ENCODE results near the gene KRTAP13-4. TPM values are rescaled to one million over a fixed set of nuclear protein-coding genes. Genes with fewer than 3 reads are reported as not detected.

Gene KRTAP13-4, protein sequence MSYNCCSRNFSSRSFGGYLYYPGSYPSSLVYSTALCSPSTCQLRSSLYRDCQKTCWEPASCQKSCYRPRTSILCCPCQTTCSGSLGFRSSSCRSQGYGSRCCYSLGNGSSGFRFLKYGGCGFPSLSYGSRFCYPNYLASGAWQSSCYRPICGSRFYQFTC
- 0.42 TPM in 1 of 2 replicates, not detected in the other for total RNA-seq (2021; fragmentation: NEBNext Ultra II Directional; extraction: Animal tissue kit (Norgen Biotek cat#: 25700))
- 0.64 and 1.2 TPM in 2 replicates for polyA plus RNA-seq (2011; rRNA removed)
- 0.32 TPM for polyA plus RNA-seq (2011; cell fraction: cytosol; rRNA removed)
- 0.57 TPM for polyA plus RNA-seq (2011; cell fraction: nucleus; rRNA removed)
- 0.46 to 0.86 TPM (median 0.49 TPM) in 3 of 4 replicates, not detected in the other for polyA plus RNA-seq (2012, experiment 1 of 2)
- 0.80 TPM for polyA plus RNA-seq (2012, experiment 2 of 2)
- 0.45 TPM for polyA plus RNA-seq (2013, experiment 1 of 2)
- polyA plus RNA-seq (2013, experiment 2 of 2), result 0.28 TPM
- polyA minus RNA-seq (2011; rRNA and poly(A)+ RNA removed), result 1.2 TPM in 1 of 2 replicates, not detected in the other
- not detected for polyA minus RNA-seq (2011; cell fraction: cytosol; rRNA and poly(A)+ RNA removed)
- polyA minus RNA-seq (2011; cell fraction: nucleus; rRNA and poly(A)+ RNA removed), result 0.90 TPM
- long read RNA-seq, experiment 1, partial matches to known transcripts, result 0 of 1 reads
- long read RNA-seq, experiment 1, other reads (novel, unspliced or antisense), result 1 of 1 reads
- long read RNA-seq, experiment 2, partial matches to known transcripts, result 0 of 1 reads
- long read RNA-seq, experiment 2, other reads (novel, unspliced or antisense), result 1 of 1 reads

DNA sequence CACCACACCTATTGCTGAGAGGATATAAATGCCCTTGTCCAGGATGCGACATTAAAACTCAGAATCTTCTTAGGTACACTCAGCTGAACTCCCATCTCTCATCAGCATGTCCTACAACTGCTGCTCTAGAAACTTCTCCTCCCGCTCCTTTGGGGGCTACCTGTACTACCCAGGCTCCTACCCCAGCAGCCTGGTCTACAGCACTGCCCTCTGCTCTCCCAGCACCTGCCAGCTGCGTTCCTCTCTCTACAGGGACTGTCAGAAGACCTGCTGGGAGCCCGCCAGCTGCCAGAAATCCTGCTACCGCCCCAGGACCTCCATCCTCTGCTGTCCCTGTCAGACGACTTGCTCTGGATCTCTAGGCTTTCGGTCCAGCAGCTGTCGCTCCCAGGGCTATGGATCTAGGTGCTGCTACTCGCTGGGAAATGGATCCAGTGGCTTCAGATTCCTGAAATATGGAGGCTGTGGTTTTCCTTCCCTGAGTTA lies at the start of gene KRTAP13-4:
KRTAP13-4 (plus strand) TSS at position 51 of the 486 bp plus-strand sequence; CDS start at position 107, 56 bp downstream.
- FAIRE-seq (no peak), DNase-seq (ENCODE audit: low read depth in 1 of 2, low spot score in 2 of 2) (no peak)
- no peak within 1 kb of the TSS for H3K18ac ChIP-seq (ENCODE audit: extremely low read depth, low read length)
- ChIA-PET CTCF (ENCODE audit: partially characterized antibody) (interaction anchor here (1.4 to 2.0 kb wide), 4 partner anchors 9 to 21 kb away, joined by 4 to 6 read pairs (median 4); partner anchors contain the start of gene KRTAP15-1), POLR2A (ENCODE audit: partially characterized antibody) (no interaction called here)
- no peak within 1 kb of the TSS for H3K27ac ChIP-seq (ENCODE audit: low read depth, low read length)
- no peak within 1 kb of the TSS for H2BK15ac ChIP-seq (ENCODE audit: low read length)
- no peak within 1 kb of the TSS for H3K23ac ChIP-seq (ENCODE audit: insufficient read length)
- no peak within 1 kb of the TSS for H2BK5ac ChIP-seq (ENCODE audit: low read depth, low read length)
- no peak within 1 kb of the TSS for H2BK12ac ChIP-seq (ENCODE audit: low read depth, low read length)
- no peaks in the 10 kb centered on the region for H3K36me3 ChIP-seq (ENCODE audit: control insufficient read depth in 2 of 4, insufficient read depth in 4 of 4, low read length in 3 of 4)
- no peak within 1 kb of the TSS for H3K14ac ChIP-seq (ENCODE audit: insufficient read length)
- H3K9me3 ChIP-seq (ENCODE audit: insufficient read depth in 2 of 2, low read depth in 1 of 2, low read length in 1 of 2), result no peaks in the 10 kb centered on the region
- no peak within 1 kb of the TSS for H2AK5ac ChIP-seq (ENCODE audit: low read depth, low read length)
- H3K9ac ChIP-seq (replicated peaks in 1 of 4; ENCODE audit: extremely low read depth in 1 of 4, low read depth in 3 of 4, low read length in 3 of 4), result no peak within 1 kb of the TSS
- no peak within 1 kb of the TSS for H3K4me3 ChIP-seq (ENCODE audit: extremely low read depth in 1 of 4, insufficient read depth in 2 of 4, low read depth in 3 of 4, low read length in 4 of 4)
- no peaks in the 10 kb centered on the region for H3K79me1 ChIP-seq (ENCODE audit: low read depth, low read length)
- H4K91ac ChIP-seq (replicated peaks; ENCODE audit: insufficient read length, low read length), result no peak within 1 kb of the TSS
- H3K79me2 ChIP-seq (ENCODE audit: control insufficient read depth in 1 of 2, insufficient read depth in 2 of 2, low read length in 2 of 2), result no peaks in the 10 kb centered on the region
- H2BK120ac ChIP-seq (replicated peaks; ENCODE audit: low read depth, low read length), result no peak within 1 kb of the TSS
- H3K56ac ChIP-seq (replicated peaks; ENCODE audit: insufficient read length, low read depth, low read length), result no peak within 1 kb of the TSS
- H2AFZ ChIP-seq (ENCODE audit: low read length), result 0 out of 2 replicates have a peak within 1 kb of the TSS, but pooled peaks have one; percentile 46
- peaks cover 2 to 15% (median 6%) of the 10 kb centered on the region in 4 experiments; a peak in 5 of 7 replicates for H3K4me1 ChIP-seq (replicated peaks in 1 of 4; ENCODE audit: control insufficient read depth in 3 of 4, insufficient read depth in 4 of 4, low read length in 3 of 4)
- no peaks in the 10 kb centered on the region for H4K20me1 ChIP-seq (replicated peaks in 1 of 2; ENCODE audit: control insufficient read depth in 1 of 2, insufficient read depth in 2 of 2, low read length in 2 of 2)
- H3K23me2 ChIP-seq (ENCODE audit: low read depth, low read length), result no peaks in the 10 kb centered on the region
- no peaks in the 10 kb centered on the region for H3K27me3 ChIP-seq (replicated peaks in 1 of 4; ENCODE audit: control insufficient read depth in 3 of 4, extremely low read depth in 1 of 4, insufficient read depth in 3 of 4, low read length in 3 of 4)
- no peak within 1 kb of the TSS for H2BK20ac ChIP-seq (ENCODE audit: low read length)
- WGBS, 2 experiments (ENCODE audit: extremely low coverage in 1 of 2, insufficient coverage in 1 of 2, insufficient read length in 1 of 2, insufficient replicate concordance in 2 of 2, low coverage in 1 of 2, low lambda C conversion rate in 2 of 2, missing lambda C conversion rate in 1 of 2), result 87% methylated on average over 9 of the region's 9 CpGs; no CpG with 5 or more reads in 1 of the 2 experiments
- H4K8ac ChIP-seq (ENCODE audit: extremely low read depth, insufficient read depth, low read length), result no peak within 1 kb of the TSS
- no peak within 1 kb of the TSS for H3K4me2 ChIP-seq (ENCODE audit: insufficient read depth in 1 of 2, low read depth in 2 of 2, low read length in 2 of 2)
- H3K4ac ChIP-seq (replicated peaks; ENCODE audit: insufficient read length, low read depth, low read length), result no peak within 1 kb of the TSS
- H4K5ac ChIP-seq (ENCODE audit: insufficient read length, low read depth, low read length), result no peak within 1 kb of the TSS

Data from H1 (cell line).